ENCODE data around the gene RAB1A. TPM values are rescaled to one million over a fixed set of nuclear protein-coding genes. Genes with fewer than 3 reads are reported as not detected.
"Not testable (repeated sequence)": the region's sequence is repeated elsewhere in the genome, so short reads cannot be mapped to it uniquely, and the experiment has no call there.

The RAB1A gene
- polyA plus RNA-seq (2013), result 306 and 327 TPM in 2 replicates

DNA sequence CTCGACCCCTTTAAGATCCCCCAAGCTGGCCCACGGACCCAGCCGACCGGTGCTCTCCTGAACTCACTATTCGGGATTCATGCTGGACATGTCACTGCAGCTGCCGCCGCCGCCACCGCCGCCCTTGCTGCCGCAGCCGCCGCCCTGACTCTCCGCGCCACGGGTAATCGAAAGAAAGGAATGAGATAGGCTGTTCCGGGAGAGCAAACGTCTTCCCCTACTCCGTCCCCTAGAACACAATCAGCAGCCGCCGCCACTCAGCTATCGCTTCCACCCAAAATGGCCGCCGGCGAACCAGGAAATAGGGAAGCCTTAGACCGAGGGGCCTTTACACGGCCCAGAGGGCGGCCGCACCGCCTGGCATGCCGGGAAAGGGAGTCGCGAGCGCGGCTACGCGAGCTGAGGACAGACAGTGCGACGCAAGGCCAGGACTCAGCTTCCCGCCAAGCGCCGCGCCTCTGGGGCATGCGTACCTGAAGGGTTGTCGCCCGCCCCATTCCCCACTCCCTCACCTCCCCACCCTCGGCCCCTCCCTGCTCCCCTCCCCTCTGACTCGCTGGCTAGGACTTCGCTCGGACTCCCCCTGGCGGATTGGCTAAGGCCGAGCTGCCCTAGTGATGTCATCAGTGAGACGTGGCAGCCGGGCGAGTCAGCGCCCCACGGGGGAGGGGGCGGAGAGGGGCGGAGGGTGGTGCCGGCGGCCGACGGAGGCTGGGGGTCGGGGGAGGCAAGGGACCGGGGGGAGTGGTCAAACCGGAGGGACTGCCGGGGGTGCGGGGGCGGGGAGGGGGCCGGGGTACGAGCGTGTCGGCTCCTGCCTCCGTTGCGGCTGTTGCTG, at the start of gene RAB1A:
TSS of gene RAB1A (minus strand) at position 281 of the 838 bp plus-strand sequence. CDS start at position 90, 191 bp downstream.
- H3K9ac ChIP-seq (ENCODE audit: low read length), result peak within 1 kb of the TSS; percentile 94
- peak within 1 kb of the TSS; percentile 46 for H2BK12ac ChIP-seq (ENCODE audit: low read length)
- H4K91ac ChIP-seq (ENCODE audit: low read depth, low read length), result peak within 1 kb of the TSS; percentile 99
- peak within 1 kb of the TSS; percentile 97 for H3K4me2 ChIP-seq (ENCODE audit: low read length)
- peak within 1 kb of the TSS; percentile 92 for H3K18ac ChIP-seq (ENCODE audit: low read length)
- peaks cover 28% of the 10 kb centered on the region for H3K79me2 ChIP-seq (ENCODE audit: control insufficient read depth, insufficient read depth, low read length, poor library complexity)
- H3K4me3 ChIP-seq (ENCODE audit: low read depth, low read length), result peak within 1 kb of the TSS; percentile 99
- DNase-seq, result peak; percentile 99 to 100
- H3K9me3 ChIP-seq (ENCODE audit: insufficient read depth, low read depth, low read length), result no peaks in the 10 kb centered on the region
- H4K12ac ChIP-seq (ENCODE audit: low read depth, low read length), result peak within 1 kb of the TSS; percentile 88
- H2BK120ac ChIP-seq (ENCODE audit: insufficient read depth, low read length, poor library complexity), result peak within 1 kb of the TSS; percentile 93
- H3K4me1 ChIP-seq (ENCODE audit: control insufficient read depth in 1 of 2, insufficient read depth in 2 of 2, low read length in 2 of 2), result peaks cover 0 to 7% of the 10 kb centered on the region in 2 experiments
- peak within 1 kb of the TSS; percentile 96 for H3K14ac ChIP-seq (ENCODE audit: low read length)
- H4K8ac ChIP-seq (ENCODE audit: low read depth, low read length), result peak within 1 kb of the TSS; percentile 93
- H2AFZ ChIP-seq (ENCODE audit: insufficient read depth, low read length, poor library complexity), result peak within 1 kb of the TSS; percentile 94
- peak within 1 kb of the TSS; percentile 91 for H3K27ac ChIP-seq (ENCODE audit: low read depth, low read length)
- WGBS (ENCODE audit: extremely low coverage, insufficient coverage, insufficient read length), result no CpG with 5 or more reads among the region's 76 CpGs
- H2AK5ac ChIP-seq (ENCODE audit: low read length), result peak within 1 kb of the TSS; percentile 78
- H3K79me1 ChIP-seq (ENCODE audit: low read length), result peaks cover 13% of the 10 kb centered on the region
- H3K4ac ChIP-seq (ENCODE audit: low read depth, low read length), result peak within 1 kb of the TSS; percentile 97
- H3K27me3 ChIP-seq (ENCODE audit: insufficient read depth, low read length), result no peaks in the 10 kb centered on the region
- H2BK5ac ChIP-seq (ENCODE audit: low read depth, low read length, poor library complexity), result peak within 1 kb of the TSS; percentile 88
- no peak within 1 kb of the TSS for H3K23ac ChIP-seq (ENCODE audit: low read length)
- peaks cover 0 to 2% of the 10 kb centered on the region in 2 experiments for H3K36me3 ChIP-seq (ENCODE audit: control insufficient read depth in 1 of 2, insufficient read depth in 2 of 2, low read length in 2 of 2)

DNA sequence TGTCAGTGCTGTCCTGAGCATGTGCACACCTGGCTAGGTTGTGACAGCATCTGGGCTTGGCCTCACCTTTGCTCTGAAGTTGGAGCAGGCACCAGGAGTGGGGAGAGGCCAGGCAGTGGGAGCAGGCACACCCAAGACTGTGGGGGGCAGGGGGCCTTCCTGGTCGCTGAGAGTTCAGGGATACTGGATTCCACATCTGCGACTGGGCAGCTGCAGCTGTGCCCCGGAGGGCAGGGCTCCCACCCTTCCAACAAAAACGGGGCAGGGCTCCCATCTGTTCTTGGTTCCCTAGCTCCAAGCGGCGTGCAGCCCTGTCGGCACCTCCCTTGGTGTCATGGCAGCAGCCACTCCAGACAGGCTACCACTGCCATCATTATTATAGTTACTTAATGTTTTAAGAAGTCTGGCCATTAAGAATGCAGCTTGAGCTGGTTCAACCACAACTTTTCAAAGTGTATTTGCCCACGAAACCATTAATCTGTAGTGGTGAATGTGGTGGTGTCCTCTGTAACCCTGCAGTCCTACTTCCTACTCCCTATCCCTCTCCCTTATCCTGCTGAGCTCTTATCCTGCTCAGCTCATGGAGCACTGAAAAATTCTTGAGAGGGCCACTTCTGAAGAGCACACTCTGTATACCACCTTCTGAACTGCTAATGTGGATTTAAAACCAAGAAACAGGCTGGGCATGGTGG, 48.0 kb upstream of the RAB1A start:
- no peak overlapping the region for H3K4me2 ChIP-seq (ENCODE audit: low read length)
- no CpG with 5 or more reads among the region's 8 CpGs for WGBS (ENCODE audit: extremely low coverage, insufficient coverage, insufficient read length)
- no peak overlapping the region for H2AFZ ChIP-seq (ENCODE audit: insufficient read depth, low read length, poor library complexity)
- H3K23ac ChIP-seq (ENCODE audit: low read length), result no peak overlapping the region
- H3K4ac ChIP-seq (ENCODE audit: low read depth, low read length), result no peak overlapping the region
- no peak overlapping the region for H4K91ac ChIP-seq (ENCODE audit: low read depth, low read length)
- H3K18ac ChIP-seq (ENCODE audit: low read length), result no peak overlapping the region
- H3K4me1 ChIP-seq (ENCODE audit: control insufficient read depth in 1 of 2, insufficient read depth in 2 of 2, low read length in 2 of 2), result no peaks in the 10 kb centered on the region
- no peak overlapping the region for H3K27ac ChIP-seq (ENCODE audit: low read depth, low read length)
- no peak overlapping the region for H3K9ac ChIP-seq (ENCODE audit: low read length)
- H2AK5ac ChIP-seq (ENCODE audit: low read length), result no peak overlapping the region
- H3K27me3 ChIP-seq (ENCODE audit: insufficient read depth, low read length), result no peaks in the 10 kb centered on the region
- no peak overlapping the region for H2BK12ac ChIP-seq (ENCODE audit: low read length)
- no peak overlapping the region for H4K12ac ChIP-seq (ENCODE audit: low read depth, low read length)
- no peaks in the 10 kb centered on the region for H3K79me1 ChIP-seq (ENCODE audit: low read length)
- H3K4me3 ChIP-seq (ENCODE audit: low read depth, low read length), result no peak overlapping the region
- H3K14ac ChIP-seq (ENCODE audit: low read length), result no peak overlapping the region
- no peaks in the 10 kb centered on the region for H3K79me2 ChIP-seq (ENCODE audit: control insufficient read depth, insufficient read depth, low read length, poor library complexity)
- no peak overlapping the region for H2BK120ac ChIP-seq (ENCODE audit: insufficient read depth, low read length, poor library complexity)
- H3K36me3 ChIP-seq (ENCODE audit: control insufficient read depth in 1 of 2, insufficient read depth in 2 of 2, low read length in 2 of 2), result no peaks in the 10 kb centered on the region
- no peak for DNase-seq
- H2BK5ac ChIP-seq (ENCODE audit: low read depth, low read length, poor library complexity), result no peak overlapping the region
- peaks cover 3% of the 10 kb centered on the region for H3K9me3 ChIP-seq (ENCODE audit: insufficient read depth, low read depth, low read length)
- H4K8ac ChIP-seq (ENCODE audit: low read depth, low read length), result no peak overlapping the region

DNA sequence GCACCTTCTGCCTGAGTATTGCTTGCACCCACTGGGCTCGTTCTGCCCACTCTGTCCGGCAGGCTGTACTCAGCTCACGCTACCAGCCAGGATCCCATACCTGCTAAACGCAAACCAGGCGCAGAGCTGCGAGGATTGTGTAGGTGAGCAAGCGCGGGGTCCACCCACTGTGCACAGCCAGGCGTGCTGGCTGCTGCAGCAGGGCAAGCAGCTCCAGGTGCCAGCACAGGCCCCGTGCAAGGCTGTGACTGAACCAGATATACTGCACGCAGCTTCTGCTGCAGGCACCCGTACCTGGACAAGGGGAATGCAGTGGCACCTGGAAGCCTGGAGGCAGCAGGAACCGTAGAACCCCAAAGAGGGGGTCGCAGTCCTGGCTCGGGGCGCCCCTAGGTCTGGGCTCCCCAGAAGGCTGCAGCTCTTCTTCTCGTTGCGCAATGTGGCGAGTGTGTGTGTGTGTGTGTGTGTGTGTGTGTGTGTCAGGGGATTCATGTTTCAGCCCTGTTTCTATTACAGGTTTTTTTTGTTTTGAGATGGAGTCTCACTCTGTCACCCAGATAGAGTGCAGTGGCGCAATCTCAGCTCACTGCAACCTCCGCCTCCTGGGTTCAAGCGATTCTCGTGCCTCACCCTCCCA, 46.1 kb upstream of the RAB1A start:
- WGBS (ENCODE audit: extremely low coverage, insufficient coverage, insufficient read length), result no CpG with 5 or more reads among the region's 23 CpGs

DNA sequence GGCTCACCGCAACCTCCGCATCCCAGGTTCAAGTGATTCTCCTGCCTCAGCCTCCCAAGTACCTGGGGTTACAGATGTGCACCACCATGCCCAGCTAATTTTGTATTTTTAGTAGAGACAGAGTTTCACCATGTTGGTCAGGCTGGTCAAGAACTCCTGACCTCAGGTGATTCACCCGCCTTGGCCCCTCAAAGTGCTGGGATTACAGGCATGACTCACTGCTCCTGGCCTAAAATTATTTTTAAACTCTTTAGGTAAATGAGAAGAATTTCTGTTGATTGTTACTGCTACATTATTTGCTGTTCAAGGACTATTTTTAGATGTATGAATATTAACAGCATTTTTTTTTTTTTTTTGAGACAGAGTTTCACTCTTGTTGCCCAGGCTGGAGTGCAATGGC, 44.1 kb upstream of the RAB1A start:
- not testable (repeated sequence) for H4K12ac ChIP-seq (ENCODE audit: low read depth, low read length); H3K27ac ChIP-seq (ENCODE audit: low read depth, low read length); H3K4me2 ChIP-seq (ENCODE audit: low read length); H3K36me3 ChIP-seq (ENCODE audit: control insufficient read depth in 1 of 2, insufficient read depth in 2 of 2, low read length in 2 of 2); H2AFZ ChIP-seq (ENCODE audit: insufficient read depth, low read length, poor library complexity); H4K91ac ChIP-seq (ENCODE audit: low read depth, low read length); H3K4ac ChIP-seq (ENCODE audit: low read depth, low read length); H3K18ac ChIP-seq (ENCODE audit: low read length); H3K9ac ChIP-seq (ENCODE audit: low read length); H3K79me2 ChIP-seq (ENCODE audit: control insufficient read depth, insufficient read depth, low read length, poor library complexity); H3K79me1 ChIP-seq (ENCODE audit: low read length); H3K4me3 ChIP-seq (ENCODE audit: low read depth, low read length); H3K27me3 ChIP-seq (ENCODE audit: insufficient read depth, low read length); H3K14ac ChIP-seq (ENCODE audit: low read length); H2BK120ac ChIP-seq (ENCODE audit: insufficient read depth, low read length, poor library complexity); H3K23ac ChIP-seq (ENCODE audit: low read length); H3K9me3 ChIP-seq (ENCODE audit: insufficient read depth, low read depth, low read length); H4K8ac ChIP-seq (ENCODE audit: low read depth, low read length); H2BK5ac ChIP-seq (ENCODE audit: low read depth, low read length, poor library complexity); H2BK12ac ChIP-seq (ENCODE audit: low read length); H3K4me1 ChIP-seq (ENCODE audit: control insufficient read depth in 1 of 2, insufficient read depth in 2 of 2, low read length in 2 of 2); H2AK5ac ChIP-seq (ENCODE audit: low read length)
- peak in 1 of 2 donors; percentile 41 for DNase-seq
- no CpG with 5 or more reads among the region's 3 CpGs for WGBS (ENCODE audit: extremely low coverage, insufficient coverage, insufficient read length)

More for the DNA sequence above, 46.1 kb upstream of the RAB1A start:
- Histone ChIP-seq H4K8ac (ENCODE audit: low read depth, low read length) (no peak overlapping the region), H3K79me2 (ENCODE audit: control insufficient read depth, insufficient read depth, low read length, poor library complexity) (no peaks in the 10 kb centered on the region), H3K9me3 (ENCODE audit: insufficient read depth, low read depth, low read length) (peaks cover 3% of the 10 kb centered on the region), H3K14ac (ENCODE audit: low read length) (no peak overlapping the region), H2AFZ (ENCODE audit: insufficient read depth, low read length, poor library complexity) (no peak overlapping the region), H3K4me3 (ENCODE audit: low read depth, low read length) (no peak overlapping the region), H4K91ac (ENCODE audit: low read depth, low read length) (no peak overlapping the region), H2AK5ac (ENCODE audit: low read length) (no peak overlapping the region), H3K23ac (ENCODE audit: low read length) (no peak overlapping the region), H3K79me1 (ENCODE audit: low read length) (no peaks in the 10 kb centered on the region), H2BK12ac (ENCODE audit: low read length) (no peak overlapping the region), H3K27me3 (ENCODE audit: insufficient read depth, low read length) (no peaks in the 10 kb centered on the region), H3K4ac (ENCODE audit: low read depth, low read length) (no peak overlapping the region), H3K27ac (ENCODE audit: low read depth, low read length) (no peak overlapping the region), H2BK5ac (ENCODE audit: low read depth, low read length, poor library complexity) (no peak overlapping the region), H4K12ac (ENCODE audit: low read depth, low read length) (no peak overlapping the region), H3K4me2 (ENCODE audit: low read length) (no peak overlapping the region), H3K36me3 (ENCODE audit: control insufficient read depth in 1 of 2, insufficient read depth in 2 of 2, low read length in 2 of 2) (no peaks in the 10 kb centered on the region), H3K4me1 (ENCODE audit: control insufficient read depth in 1 of 2, insufficient read depth in 2 of 2, low read length in 2 of 2) (no peaks in the 10 kb centered on the region), H3K18ac (ENCODE audit: low read length) (no peak overlapping the region), H2BK120ac (ENCODE audit: insufficient read depth, low read length, poor library complexity) (no peak overlapping the region), H3K9ac (ENCODE audit: low read length) (no peak overlapping the region)
- peak; percentile 85 to 88 for DNase-seq
